ENCODE measurements around the gene INAFM1. TPM values are rescaled to one million over a fixed set of nuclear protein-coding genes. Genes with fewer than 3 reads are reported as not detected.

INAFM1 gene
- polyA plus RNA-seq, 1 experiment = 2.4 TPM

DNA sequence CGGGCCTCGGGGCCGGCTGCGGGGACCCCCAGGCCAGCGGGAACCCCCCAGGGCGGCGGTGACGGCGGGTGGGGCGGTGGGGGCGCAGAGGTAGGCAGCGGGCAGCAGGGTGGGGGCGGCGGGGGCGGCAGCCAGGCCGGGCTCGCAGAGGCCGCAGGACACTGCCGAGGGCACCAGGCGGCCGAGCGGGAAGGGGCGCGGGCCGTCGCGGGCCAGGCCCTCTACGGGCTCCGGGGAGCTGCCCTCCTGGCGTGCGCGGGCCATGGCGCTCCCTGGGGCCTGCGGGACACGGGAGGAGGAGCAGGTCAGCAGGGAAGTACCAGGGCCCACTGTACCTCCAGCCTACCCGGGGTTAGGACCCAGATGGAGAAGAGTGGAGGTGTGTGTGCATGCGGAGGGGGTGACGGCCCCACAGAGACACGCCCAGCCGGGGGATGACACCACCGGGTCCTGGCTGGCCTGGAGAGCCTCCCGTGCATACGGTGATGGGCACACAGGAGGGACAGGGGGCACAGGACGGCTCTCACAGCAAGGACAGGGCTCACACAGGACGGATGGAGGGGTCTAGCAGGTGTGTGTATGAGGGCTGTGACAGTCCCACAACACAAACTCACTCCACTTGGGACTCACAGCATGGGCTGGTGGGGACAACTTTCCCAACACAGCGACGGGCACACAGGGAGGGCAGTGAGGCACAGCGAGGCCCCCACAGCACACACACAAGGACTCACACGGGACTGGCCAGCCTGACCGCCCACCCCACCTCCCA lies 46.3 kb upstream of the INAFM1 start:
- Histone ChIP-seq H3K27ac (ENCODE audit: low read depth, low read length) (peak overlapping the region; percentile 52), H3K4me3 (ENCODE audit: low read depth, low read length) (peak overlapping the region; percentile 98), H3K27me3 (ENCODE audit: control insufficient read depth, insufficient read depth, low read length) (no peaks in the 10 kb centered on the region), H3K9me3 (ENCODE audit: control insufficient read depth, insufficient read depth, low read length) (no peaks in the 10 kb centered on the region; the same call in 1 of the 2 replicates)
- TF ChIP-seq, protein P1, sequence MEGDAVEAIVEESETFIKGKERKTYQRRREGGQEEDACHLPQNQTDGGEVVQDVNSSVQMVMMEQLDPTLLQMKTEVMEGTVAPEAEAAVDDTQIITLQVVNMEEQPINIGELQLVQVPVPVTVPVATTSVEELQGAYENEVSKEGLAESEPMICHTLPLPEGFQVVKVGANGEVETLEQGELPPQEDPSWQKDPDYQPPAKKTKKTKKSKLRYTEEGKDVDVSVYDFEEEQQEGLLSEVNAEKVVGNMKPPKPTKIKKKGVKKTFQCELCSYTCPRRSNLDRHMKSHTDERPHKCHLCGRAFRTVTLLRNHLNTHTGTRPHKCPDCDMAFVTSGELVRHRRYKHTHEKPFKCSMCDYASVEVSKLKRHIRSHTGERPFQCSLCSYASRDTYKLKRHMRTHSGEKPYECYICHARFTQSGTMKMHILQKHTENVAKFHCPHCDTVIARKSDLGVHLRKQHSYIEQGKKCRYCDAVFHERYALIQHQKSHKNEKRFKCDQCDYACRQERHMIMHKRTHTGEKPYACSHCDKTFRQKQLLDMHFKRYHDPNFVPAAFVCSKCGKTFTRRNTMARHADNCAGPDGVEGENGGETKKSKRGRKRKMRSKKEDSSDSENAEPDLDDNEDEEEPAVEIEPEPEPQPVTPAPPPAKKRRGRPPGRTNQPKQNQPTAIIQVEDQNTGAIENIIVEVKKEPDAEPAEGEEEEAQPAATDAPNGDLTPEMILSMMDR (IDR thresholded peaks at IDR 0.05; ENCODE audit: low read depth, low read length) = no peak
- POLR2A ChIA-PET = interaction anchor here (0.5 to 3.2 kb wide), 5 partner anchors 16 to 1146 kb away, joined by 3 to 44 read pairs (median 4); partner anchors contain the start of gene CCDC9
- CTCF ChIA-PET = no interaction called here
- no peak for DNase-seq (ENCODE audit: low read depth, low spot score)

DNA sequence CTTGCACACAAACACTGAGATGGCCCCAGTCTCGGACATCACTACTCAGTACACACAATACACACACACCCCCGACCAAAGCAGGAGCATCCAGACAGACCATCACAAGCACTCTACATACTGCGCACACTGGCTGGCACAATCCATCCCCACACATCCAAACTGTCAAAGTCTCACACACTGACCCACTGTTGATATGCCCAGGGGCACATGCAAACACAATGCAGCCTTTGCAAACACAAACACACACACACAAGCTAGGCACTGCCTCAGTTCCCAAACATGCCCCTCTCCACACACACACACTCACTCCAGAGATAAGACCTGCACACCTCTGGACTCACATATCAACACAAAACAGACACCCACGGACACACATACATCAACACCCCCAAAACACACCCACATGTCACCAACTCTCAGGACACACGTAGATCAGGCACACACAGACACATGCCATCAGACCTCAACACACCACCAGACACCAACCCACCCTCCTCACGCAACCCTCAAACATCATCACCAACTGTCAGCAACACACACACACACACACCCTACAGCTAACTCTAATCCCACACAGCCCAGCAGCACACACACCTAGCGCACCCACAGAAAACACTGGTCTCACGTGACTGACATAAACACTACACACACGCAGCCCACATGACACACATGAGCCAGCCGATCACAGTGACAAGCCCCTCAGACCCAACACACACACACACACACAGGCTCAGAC lies 45.6 kb upstream of the INAFM1 start:
- Histone ChIP-seq H3K4me3 (ENCODE audit: low read depth, low read length) (peak overlapping the region; percentile 98), H3K9me3 (ENCODE audit: control insufficient read depth, insufficient read depth, low read length) (no peaks in the 10 kb centered on the region; the same call in 1 of the 2 replicates), H3K27ac (ENCODE audit: low read depth, low read length) (peak overlapping the region; percentile 52), H3K27me3 (ENCODE audit: control insufficient read depth, insufficient read depth, low read length) (no peaks in the 10 kb centered on the region)
- no peak for DNase-seq (ENCODE audit: low read depth, low spot score)
- POLR2A ChIA-PET = interaction anchor here (0.6 to 0.7 kb wide), 2 partner anchors 126 to 1145 kb away, joined by 3 to 4 read pairs; no protein-coding TSS in a partner anchor
- TF ChIP-seq, protein P1 (IDR thresholded peaks at IDR 0.05; ENCODE audit: low read depth, low read length) = no peak
- CTCF ChIA-PET = interaction anchor here (1.0 kb wide), 1 partner anchor 15 kb away, joined by 3 read pairs; no protein-coding TSS in a partner anchor

DNA sequence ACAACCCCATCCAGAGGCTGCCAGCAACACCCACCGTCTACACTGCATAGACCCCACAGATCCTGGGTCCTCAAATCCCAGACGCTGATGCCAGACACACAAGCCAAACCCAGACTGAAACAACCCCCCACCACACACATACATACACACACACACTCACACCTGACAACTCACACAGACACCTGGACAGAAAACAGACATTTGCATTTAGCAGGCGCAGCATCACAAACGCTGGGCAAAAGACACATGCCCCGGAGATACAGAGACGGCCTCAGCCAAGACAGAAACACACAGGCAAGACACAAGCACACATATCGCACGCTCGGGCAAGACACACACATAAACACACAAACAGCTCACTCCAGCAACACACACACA lies 45.0 kb upstream of the INAFM1 start:
- Histone ChIP-seq H3K4me3 (ENCODE audit: low read depth, low read length) (peak overlapping the region; percentile 98), H3K9me3 (ENCODE audit: control insufficient read depth, insufficient read depth, low read length) (no peaks in the 10 kb centered on the region; the same call in 1 of the 2 replicates), H3K27me3 (ENCODE audit: control insufficient read depth, insufficient read depth, low read length) (no peaks in the 10 kb centered on the region), H3K27ac (ENCODE audit: low read depth, low read length) (peak overlapping the region; percentile 52)
- TF ChIP-seq, protein P1 (IDR thresholded peaks at IDR 0.05; ENCODE audit: low read depth, low read length) = no peak
- CTCF ChIA-PET = interaction anchor here (1.0 kb wide), 1 partner anchor 14 kb away, joined by 3 read pairs; no protein-coding TSS in a partner anchor
- DNase-seq (ENCODE audit: low read depth, low spot score) = no peak
- POLR2A ChIA-PET = no interaction called here

DNA sequence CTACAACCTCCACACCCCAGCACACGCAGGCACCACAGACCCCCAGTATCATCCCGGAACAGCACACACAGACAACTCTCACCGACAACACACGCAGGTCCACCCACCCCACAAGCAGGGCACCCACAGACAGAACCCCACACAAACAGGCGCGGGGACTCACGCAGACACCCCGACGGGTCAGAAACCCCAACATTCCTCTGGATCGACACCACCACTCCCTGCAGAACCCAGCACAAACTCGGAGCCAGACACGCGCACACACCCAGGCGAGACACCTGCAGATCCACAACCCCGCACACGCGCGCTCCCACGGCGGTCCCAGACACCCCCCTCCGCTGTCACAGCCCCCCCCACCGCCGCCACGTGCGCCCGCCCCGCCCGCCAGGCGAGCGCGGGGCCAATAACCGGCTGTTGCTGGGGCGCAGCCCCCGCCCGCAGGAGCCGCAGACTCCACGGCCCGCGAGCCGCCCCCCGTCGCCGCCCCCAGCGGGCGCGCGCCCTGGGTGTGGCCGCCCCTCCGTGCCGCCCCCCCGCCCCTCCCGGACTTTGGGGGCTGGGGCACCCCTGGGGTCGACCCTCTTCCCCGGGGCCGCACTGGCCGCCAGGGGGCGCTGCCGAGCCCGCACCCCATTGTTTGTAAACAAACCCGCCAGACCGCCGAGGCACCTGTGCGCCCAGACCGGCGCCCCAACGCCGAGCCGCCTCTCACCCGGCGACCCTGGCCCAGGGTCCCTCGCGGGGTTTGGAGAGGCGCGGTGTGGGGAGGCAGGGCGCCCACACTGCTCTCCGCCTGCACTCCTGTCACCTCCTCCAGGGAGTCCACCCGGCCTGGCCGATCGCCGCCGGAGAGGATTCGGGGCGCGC lies 44.4 kb upstream of the INAFM1 start:
- TF ChIP-seq, protein P1 (IDR thresholded peaks at IDR 0.05; ENCODE audit: low read depth, low read length) = peak; percentile 66

More for the DNA sequence above, 44.4 kb upstream of the INAFM1 start:
- Histone ChIP-seq H3K27me3 (ENCODE audit: control insufficient read depth, insufficient read depth, low read length) (no peaks in the 10 kb centered on the region), H3K27ac (ENCODE audit: low read depth, low read length) (peak overlapping the region; percentile 39), H3K4me3 (ENCODE audit: low read depth, low read length) (peak overlapping the region; percentile 98), H3K9me3 (ENCODE audit: control insufficient read depth, insufficient read depth, low read length) (no peaks in the 10 kb centered on the region; the same call in 1 of the 2 replicates)
- CTCF ChIA-PET = interaction anchor here (1.0 kb wide), 1 partner anchor 14 kb away, joined by 3 read pairs; no protein-coding TSS in a partner anchor
- POLR2A ChIA-PET = no interaction called here
- no peak for DNase-seq (ENCODE audit: low read depth, low spot score)

All from AG04450 (cell line).